ENCODE data around the gene HIC2. TPM values are rescaled to one million over a fixed set of nuclear protein-coding genes. Genes with fewer than 3 reads are reported as not detected.
"Not testable (repeated sequence)": the region's sequence is repeated elsewhere in the genome, so short reads cannot be mapped to it uniquely, and the experiment has no call there.

HIC2 gene
- total and polyA plus RNA-seq, 2 experiments from 2014 or later = 0.34 to 1.7 TPM

GRCh38 chr22:21440018-21440636 lies 23.0 kb downstream of the HIC2 start:
- H3K4me2 ChIP-seq (ENCODE audit: unreplicated experiment); in situ Hi-C loops (cut with MboI); H4K20me1 ChIP-seq (ENCODE audit: insufficient read depth); H3K9me2 ChIP-seq (ENCODE audit: insufficient read depth); H3K4me1 ChIP-seq (ENCODE audit: insufficient read depth); H3K36me3 ChIP-seq (ENCODE audit: low read depth); H3K79me2 ChIP-seq (ENCODE audit: insufficient read depth); H3K4me3 ChIP-seq; H3F3A ChIP-seq (ENCODE audit: insufficient read depth); H3K27me3 ChIP-seq (replicated peaks; ENCODE audit: insufficient read depth); H2AFZ ChIP-seq; H3K9ac ChIP-seq; DNase-seq; H3K27ac ChIP-seq; H3K9me3 ChIP-seq (ENCODE audit: low read depth): not testable (repeated sequence)
- WGBS, 2 experiments (ENCODE audit: low coverage in 1 of 2, low lambda C conversion rate in 2 of 2, missing lambda C conversion rate in 2 of 2) = no CpG with 5 or more reads among the region's 10 CpGs

- H3K4me2 ChIP-seq (ENCODE audit: unreplicated experiment); DNase-seq; H3K4me3 ChIP-seq; in situ Hi-C loops (cut with MboI); H3K4me1 ChIP-seq (ENCODE audit: insufficient read depth); H3K27me3 ChIP-seq (replicated peaks; ENCODE audit: insufficient read depth); H3K27ac ChIP-seq; H3K9me3 ChIP-seq (ENCODE audit: low read depth); H3K79me2 ChIP-seq (ENCODE audit: insufficient read depth); H3F3A ChIP-seq (ENCODE audit: insufficient read depth); H2AFZ ChIP-seq; H3K9ac ChIP-seq; H4K20me1 ChIP-seq (ENCODE audit: insufficient read depth); H3K9me2 ChIP-seq (ENCODE audit: insufficient read depth); H3K36me3 ChIP-seq (ENCODE audit: low read depth): not testable (repeated sequence)
- no CpG with 5 or more reads among the region's 16 CpGs for WGBS, 2 experiments (ENCODE audit: low coverage in 1 of 2, low lambda C conversion rate in 2 of 2, missing lambda C conversion rate in 2 of 2)
Observed at GRCh38 chr22:21440676-21441075, 23.5 kb downstream of the HIC2 start.

GRCh38 chr22:21441170-21441569 lies 24.0 kb downstream of the HIC2 start:
- H4K20me1 ChIP-seq (ENCODE audit: insufficient read depth); in situ Hi-C loops (cut with MboI); H2AFZ ChIP-seq; H3K4me1 ChIP-seq (ENCODE audit: insufficient read depth); DNase-seq; H3F3A ChIP-seq (ENCODE audit: insufficient read depth); H3K9me3 ChIP-seq (ENCODE audit: low read depth); H3K36me3 ChIP-seq (ENCODE audit: low read depth); H3K27ac ChIP-seq; H3K9ac ChIP-seq; H3K4me3 ChIP-seq; H3K9me2 ChIP-seq (ENCODE audit: insufficient read depth); H3K27me3 ChIP-seq (replicated peaks; ENCODE audit: insufficient read depth); H3K4me2 ChIP-seq (ENCODE audit: unreplicated experiment); H3K79me2 ChIP-seq (ENCODE audit: insufficient read depth): not testable (repeated sequence)
- 96 to 100% methylated on average over 4 of the region's 6 CpGs for WGBS, 2 experiments (ENCODE audit: low coverage in 1 of 2, low lambda C conversion rate in 2 of 2, missing lambda C conversion rate in 2 of 2)

GRCh38 chr22:21442123-21442522 lies 25.0 kb downstream of the HIC2 start:
- H3K4me2 ChIP-seq (ENCODE audit: unreplicated experiment); in situ Hi-C loops (cut with MboI); H4K20me1 ChIP-seq (ENCODE audit: insufficient read depth); H3K9me3 ChIP-seq (ENCODE audit: low read depth); H3K9me2 ChIP-seq (ENCODE audit: insufficient read depth); H3F3A ChIP-seq (ENCODE audit: insufficient read depth); H3K4me1 ChIP-seq (ENCODE audit: insufficient read depth); H2AFZ ChIP-seq; H3K36me3 ChIP-seq (ENCODE audit: low read depth); H3K4me3 ChIP-seq; H3K9ac ChIP-seq; H3K79me2 ChIP-seq (ENCODE audit: insufficient read depth); H3K27ac ChIP-seq; DNase-seq; H3K27me3 ChIP-seq (replicated peaks; ENCODE audit: insufficient read depth): not testable (repeated sequence)
- WGBS, 2 experiments (ENCODE audit: low coverage in 1 of 2, low lambda C conversion rate in 2 of 2, missing lambda C conversion rate in 2 of 2) = no CpG with 5 or more reads among the region's 9 CpGs

- H4K20me1 ChIP-seq (ENCODE audit: insufficient read depth); H3K4me2 ChIP-seq (ENCODE audit: unreplicated experiment); H3K4me1 ChIP-seq (ENCODE audit: insufficient read depth); H2AFZ ChIP-seq; H3K9me3 ChIP-seq (ENCODE audit: low read depth); H3K9ac ChIP-seq; H3K4me3 ChIP-seq; H3K27me3 ChIP-seq (replicated peaks; ENCODE audit: insufficient read depth); H3K36me3 ChIP-seq (ENCODE audit: low read depth); H3K27ac ChIP-seq; H3F3A ChIP-seq (ENCODE audit: insufficient read depth); in situ Hi-C loops (cut with MboI); H3K79me2 ChIP-seq (ENCODE audit: insufficient read depth); DNase-seq; H3K9me2 ChIP-seq (ENCODE audit: insufficient read depth): not testable (repeated sequence)
- 100% methylated on average over 1 to 6 of the region's 15 CpGs for WGBS, 2 experiments (ENCODE audit: low coverage in 1 of 2, low lambda C conversion rate in 2 of 2, missing lambda C conversion rate in 2 of 2)
Observed at GRCh38 chr22:21442646-21443045, 25.5 kb downstream of the HIC2 start.

Measured in GM23248 (cell line).